HEK293T (cell line): Measurements from ENCODE around the gene DUSP6.

Experiments used
- L3MBTL2 ChIP-seq: fragments of 450-650 bp; conservative IDR thresholded peaks from 2 replicates; pipeline ENCODE4 v1.6.1; 2016; ENCODE audit warnings: mild to moderate bottlenecking
- ZNF384 ChIP-seq: fragments of 450-650 bp; IDR thresholded peaks from 2 replicates; pipeline ENCODE4 v1.6.1; 2016

DNA sequence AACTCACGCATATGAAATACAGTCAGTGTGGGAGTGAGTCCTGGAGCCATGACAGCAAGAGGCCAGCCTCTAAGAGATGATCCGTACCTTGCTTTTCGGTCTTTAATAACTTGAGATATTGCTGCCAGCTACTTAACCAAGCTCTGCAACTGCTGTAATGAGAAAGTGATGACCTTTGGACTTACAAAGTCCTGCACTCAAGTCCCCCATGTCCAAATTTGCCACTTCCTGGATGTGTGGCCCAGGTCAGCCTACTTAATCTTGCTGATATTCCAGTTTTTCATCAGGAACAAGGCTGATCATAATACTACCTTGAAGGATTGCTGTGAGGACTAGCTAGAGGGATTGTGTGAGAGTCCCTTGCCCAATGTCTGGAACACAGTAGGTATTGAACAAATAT, 33.8 kb upstream of the DUSP6 start:
- TF ChIP-seq ZNF384 (no peak), L3MBTL2 (no peak)
